Hematopoietic multipotent progenitor cell treated with erythropoietin and hydrocortisone succinate and interleukin-3 and kit ligand, for 8 days (in vitro differentiated cells): ENCODE results near the gene MYO9A.

Experiments
- DNase-seq: peaks from one replicate; pipeline ENCODE4 v3.0.0-alpha.2; 2015

Gene MYO9A

GRCh38 chr15:71830981-71831380, 287.0 kb downstream of the MYO9A start:
- no peak for DNase-seq

- DNase-seq = no peak
These were observed 291.8 kb downstream of the MYO9A start for GRCh38 chr15:71826196-71826595.

- no peak for DNase-seq
These were observed 292.8 kb downstream of the MYO9A start for GRCh38 chr15:71825021-71825730.

GRCh38 chr15:71823801-71824200, 294.1 kb downstream of the MYO9A start:
- no peak for DNase-seq

- DNase-seq = no peak
These were observed 294.9 kb downstream of the MYO9A start for GRCh38 chr15:71822890-71823630.

GRCh38 chr15:71821547-71822129, 296.3 kb downstream of the MYO9A start:
- no peak for DNase-seq

GRCh38 chr15:71820127-71820526, 297.8 kb downstream of the MYO9A start:
- DNase-seq = no peak

GRCh38 chr15:71817351-71817750, 300.6 kb downstream of the MYO9A start:
- DNase-seq = no peak

GRCh38 chr15:71815301-71815700, 302.6 kb downstream of the MYO9A start:
- no peak for DNase-seq

GRCh38 chr15:71813723-71814470, 304.1 kb downstream of the MYO9A start:
- no peak for DNase-seq

GRCh38 chr15:71812966-71813722, 304.8 kb downstream of the MYO9A start:
- DNase-seq = no peak

GRCh38 chr15:71811752-71812735, 305.9 kb downstream of the MYO9A start:
- no peak for DNase-seq

- DNase-seq = no peak
These were observed 306.8 kb downstream of the MYO9A start for GRCh38 chr15:71811036-71811736.

GRCh38 chr15:71810256-71811035, 307.5 kb downstream of the MYO9A start, which contains the start of gene NR2E3:
Gene NR2E3 (plus strand): TSS chr15:71810554. CDS start chr15:71810744, 190 bp downstream.
- no peak for DNase-seq

- DNase-seq = no peak
These were observed 308.6 kb downstream of the MYO9A start for GRCh38 chr15:71809346-71809745.

- DNase-seq = no peak
These were observed 309.5 kb downstream of the MYO9A start for GRCh38 chr15:71808311-71809020.

GRCh38 chr15:71807691-71808091, 310.3 kb downstream of the MYO9A start:
- DNase-seq = no peak

GRCh38 chr15:71807125-71807629, 310.8 kb downstream of the MYO9A start:
- no peak for DNase-seq

- no peak for DNase-seq
These were observed 311.5 kb downstream of the MYO9A start for GRCh38 chr15:71806452-71806931.
